Measurements from ENCODE around the gene SYT15.
A peak's percentile ranks its signal among the peaks of the same experiment; 100 is the strongest.

The SYT15 gene

GRCh38 chr10:46541017-46541661 lies 37.8 kb upstream of the SYT15 start:
- Mint-ChIP-seq H3K36me3 (ENCODE audit: low read depth) (no peaks in the 10 kb centered on the region), H3K27me3 (ENCODE audit: low read depth, poor library complexity) (peaks cover 25% of the 10 kb centered on the region), H3K27ac (no peak overlapping the region), H3K4me1 (peaks cover 9% of the 10 kb centered on the region), H3K9me3 (no peaks in the 10 kb centered on the region), H3K4me3 (peak overlapping the region; percentile 76)
- TF ChIP-seq CTCF (IDR thresholded peaks at IDR 0.05), result peak; percentile 67
- DNase-seq, result peak; percentile 93

- peak; percentile 1 for DNase-seq
- Mint-ChIP-seq H3K9me3 (no peaks in the 10 kb centered on the region), H3K36me3 (ENCODE audit: low read depth) (no peaks in the 10 kb centered on the region), H3K4me3 (peak overlapping the region; percentile 76), H3K27me3 (ENCODE audit: low read depth, poor library complexity) (peaks cover 21% of the 10 kb centered on the region), H3K4me1 (peaks cover 9% of the 10 kb centered on the region), H3K27ac (no peak overlapping the region)
- no peak for TF ChIP-seq CTCF (IDR thresholded peaks at IDR 0.05)
Observed at GRCh38 chr10:46541735-46542566, 37.0 kb upstream of the SYT15 start.

GRCh38 chr10:46542567-46543465 lies 36.1 kb upstream of the SYT15 start:
- no peaks in the 10 kb centered on the region for H3K36me3 Mint-ChIP-seq (ENCODE audit: low read depth)
- H3K4me3 Mint-ChIP-seq, result peak overlapping the region; percentile 69
- H3K9me3 Mint-ChIP-seq, result no peaks in the 10 kb centered on the region
- H3K27me3 Mint-ChIP-seq (ENCODE audit: low read depth, poor library complexity), result peaks cover 13% of the 10 kb centered on the region
- peaks cover 9% of the 10 kb centered on the region for H3K4me1 Mint-ChIP-seq
- no peak overlapping the region for H3K27ac Mint-ChIP-seq
- DNase-seq, result peak; percentile 0
- no peak for TF ChIP-seq CTCF (IDR thresholded peaks at IDR 0.05)

GRCh38 chr10:46543466-46544377 lies 35.2 kb upstream of the SYT15 start:
- Mint-ChIP-seq H3K27me3 (ENCODE audit: low read depth, poor library complexity) (peaks cover 8% of the 10 kb centered on the region), H3K9me3 (no peaks in the 10 kb centered on the region), H3K27ac (no peak overlapping the region), H3K4me3 (no peak overlapping the region), H3K36me3 (ENCODE audit: low read depth) (no peaks in the 10 kb centered on the region), H3K4me1 (peaks cover 9% of the 10 kb centered on the region)
- TF ChIP-seq CTCF (IDR thresholded peaks at IDR 0.05), result no peak
- DNase-seq, result peak; percentile 1

All from nephron progenitor cell (in vitro differentiated cells).